HepG2 (cell line): ENCODE data around the gene PRRC2A. TPM values are rescaled to one million over a fixed set of nuclear protein-coding genes. Genes with fewer than 3 reads are reported as not detected.

Experiments used
- FOXO4 ChIP-seq: sonication (generic); formaldehyde crosslinking; conservative IDR thresholded peaks from 2 replicates; pipeline ENCODE4 v1.8.1; 2023; ENCODE audit warnings: missing genetic modification reagents
- GTF3A ChIP-seq: sonication (generic); formaldehyde crosslinking; conservative IDR thresholded peaks from 2 replicates; pipeline ENCODE4 v1.4.0; 2020; ENCODE audit warnings: mild to moderate bottlenecking, missing genetic modification reagents
- HHEX ChIP-seq: IDR thresholded peaks from 2 replicates; pipeline ENCODE4 v1.6.1; 2016; ENCODE audit warnings: control low read depth
- MAFG ChIP-seq: sonication (generic); formaldehyde crosslinking; IDR thresholded peaks from 2 replicates; pipeline ENCODE4 v1.5.1; 2020; ENCODE audit warnings: mild to moderate bottlenecking, missing genetic modification reagents
- MEIS2 ChIP-seq: sonication (generic); formaldehyde crosslinking; IDR thresholded peaks from 2 replicates; pipeline ENCODE4 v1.9.0; 2021; ENCODE audit warnings: mild to moderate bottlenecking, missing genetic modification reagents
- PHF5A ChIP-seq: IDR thresholded peaks from one replicate; pipeline ENCODE4 v1.6.1; 2018; ENCODE audit warnings: low read depth, missing genetic modification reagents; ENCODE audit not compliant: unreplicated experiment
- POLR2A ChIP-seq, 2 experiments: IDR thresholded peaks; 2 replicates each; pipeline ENCODE4 v1.6.1; 2011; ENCODE audit warnings: low read depth in 2 of 2, low read length in 2 of 2, mild to moderate bottlenecking in 1 of 2, moderate library complexity in 1 of 2; ENCODE audit not compliant: insufficient read depth in 1 of 2
- POLR2AphosphoS2 ChIP-seq: IDR thresholded peaks from 2 replicates; pipeline ENCODE4 v1.6.1; 2011; ENCODE audit warnings: low read depth, low read length, improper control_type of control experiment
- SIN3A ChIP-seq: IDR thresholded peaks from 2 replicates; pipeline ENCODE4 v1.6.1; 2011; ENCODE audit warnings: low read depth, mild to moderate bottlenecking, control low read depth, low read length, borderline replicate concordance
- TIGD3 ChIP-seq: sonication (generic); formaldehyde crosslinking; IDR thresholded peaks from 2 replicates; pipeline ENCODE4 v1.5.1; 2020; ENCODE audit warnings: mild to moderate bottlenecking, missing genetic modification reagents, borderline replicate concordance
- ZBTB40 ChIP-seq, 2 experiments: fragments of 450-650 bp in 1 of 2; sonication (generic) in 1 of 2; formaldehyde crosslinking in 1 of 2; IDR thresholded peaks; 2 replicates each; pipeline versions ENCODE4 v1.6.1 to v1.8.0; 2016 to 2022; ENCODE audit warnings: antibody characterized with exemption in 1 of 2, mild to moderate bottlenecking in 1 of 2, missing genetic modification reagents in 1 of 2
- ZNF276 ChIP-seq: sonication (generic); formaldehyde crosslinking; IDR thresholded peaks from 2 replicates; pipeline ENCODE4 v1.4.0; 2020; ENCODE audit warnings: mild to moderate bottlenecking, low read depth, missing genetic modification reagents
- ZNF441 ChIP-seq: sonication (generic); formaldehyde crosslinking; IDR thresholded peaks from 2 replicates; pipeline ENCODE4 v1.7.0; 2021; ENCODE audit warnings: missing genetic modification reagents, borderline replicate concordance
- ZNF510 ChIP-seq: sonication (generic); formaldehyde crosslinking; IDR thresholded peaks from 2 replicates; pipeline ENCODE4 v1.4.0; 2020; ENCODE audit warnings: low read depth, mild to moderate bottlenecking, missing genetic modification reagents
- ZNF737 ChIP-seq: sonication (generic); formaldehyde crosslinking; IDR thresholded peaks from 2 replicates; pipeline ENCODE4 v1.5.0; 2020; ENCODE audit warnings: missing genetic modification reagents, mild to moderate bottlenecking, borderline replicate concordance
- polyA plus RNA-seq, 8 experiments: library from polyadenylated mRNA; depleted of rRNA in 3 of 8; stranded (reverse) in 7 of 8; unstranded in 1 of 8; fragments of >200 nt; fragmentation: Illumina TruSeq in 4 of 8; extraction: Trizol in 4 of 8; gene quantifications; 2 replicates each; pipeline versions ENCODE4 v1.2.1 to v1.2.3, GENCODE V29; 2011 to 2016; ENCODE audit warnings: low read depth in 4 of 8, missing spikeins in 1 of 8, mixed read lengths in 1 of 8; ENCODE audit not compliant: insufficient read depth in 1 of 8
- total RNA-seq, 5 experiments: library from RNA; depleted of rRNA; stranded (reverse); fragments of >200 nt; fragmentation: Illumina TruSeq; extraction: Trizol; gene quantifications; 2 replicates each; pipeline ENCODE4 v1.2.3, GENCODE V29; 2016; ENCODE audit warnings: low read depth in 1 of 5

PRRC2A gene
- total and polyA plus RNA-seq, 2 of the 13 experiments (the other 11 are each of a cell fraction or from before 2014, with no cell fraction given): 38.9 to 47.4 TPM

- TF ChIP-seq ZBTB40 (IDR thresholded peaks at IDR 0.05) (no peak), ZBTB40 (CRISPR knock-in tag; IDR thresholded peaks at IDR 0.05) (no peak), GTF3A (no peak), MAFG (CRISPR knock-in tag) (no peak), FOXO4 (CRISPR knock-in tag) (no peak), SIN3A (no peak), ZNF441 (CRISPR knock-in tag) (no peak), POLR2A (IDR thresholded peaks at IDR 0.05; ENCODE audit: insufficient read depth in 1 of 2, low read depth in 2 of 2, low read length in 2 of 2) (peak in 1 of 2 experiments; percentile 3; a peak in 1 of 4 replicates), ZNF276 (CRISPR knock-in tag) (no peak), POLR2AphosphoS2 (no peak), HHEX (CRISPR knock-in tag) (no peak), ZNF510 (CRISPR knock-in tag) (no peak), TIGD3 (CRISPR knock-in tag) (no peak), MEIS2 (CRISPR knock-in tag) (no peak), ZNF737 (CRISPR knock-in tag) (no peak), PHF5A (peak; percentile 14)
Measured at GRCh38 chr6:31663126-31663960, 42.8 kb downstream of the PRRC2A start (continued).
